ENCODE results near the gene KDM4B. TPM values are rescaled to one million over a fixed set of nuclear protein-coding genes. Genes with fewer than 3 reads are reported as not detected.
A peak's percentile ranks its signal among the peaks of the same experiment; 100 is the strongest.

KDM4B gene
- total and polyA plus RNA-seq, 2 of the 8 experiments (the other 6 are each of a cell fraction or from before 2014, with no cell fraction given): 12.0 to 31.9 TPM

DNA sequence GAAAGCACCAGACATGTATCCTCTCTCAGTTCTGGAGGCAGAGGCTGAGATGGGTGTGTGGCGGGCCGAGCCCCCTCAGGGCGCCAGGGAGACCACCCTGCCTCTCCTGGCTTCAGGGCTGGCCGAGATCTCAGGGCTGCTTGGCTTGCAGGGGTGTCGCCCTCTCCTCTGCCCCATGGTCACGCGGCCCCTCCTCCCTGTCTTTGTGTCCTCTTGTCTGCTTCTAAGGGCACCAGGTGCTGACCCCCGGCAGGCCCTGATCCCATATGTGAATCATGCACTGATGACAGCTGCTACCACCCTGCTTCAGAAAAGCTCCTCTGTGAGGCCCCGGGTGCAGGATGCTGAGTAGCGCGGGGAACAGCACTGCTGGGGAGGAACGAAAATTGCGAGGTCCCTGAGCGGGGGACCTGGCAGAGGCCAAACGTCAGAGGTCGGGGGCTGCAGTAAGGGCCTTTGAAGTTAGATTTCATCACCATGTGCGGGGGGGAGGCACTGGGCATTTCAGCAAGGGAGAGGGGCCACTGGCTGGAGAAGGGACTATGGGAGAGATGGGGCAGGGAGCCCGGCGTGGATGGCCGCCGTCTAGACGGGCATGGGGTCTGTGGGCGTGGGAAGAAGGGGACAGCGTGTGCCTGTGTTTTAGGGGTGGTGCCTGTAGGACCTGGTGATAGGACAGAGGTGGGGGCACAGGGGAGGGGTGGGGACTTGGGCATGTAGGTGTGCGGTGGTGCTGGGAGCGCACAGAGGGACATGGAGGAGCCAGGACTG, 125.2 kb downstream of the KDM4B start:
- Histone ChIP-seq H3K79me1 (ENCODE audit: low read depth, low read length) (no peaks in the 10 kb centered on the region), H2AK5ac (ENCODE audit: low read depth, low read length) (no peak overlapping the region), H3K18ac (ENCODE audit: extremely low read depth, low read length) (no peak overlapping the region), H2BK12ac (ENCODE audit: low read depth, low read length) (0 out of 2 replicates have a peak overlapping the region, but pooled peaks have one; percentile 33), H4K20me1 (replicated peaks in 1 of 2; ENCODE audit: control insufficient read depth in 1 of 2, insufficient read depth in 2 of 2, low read length in 2 of 2) (no peaks in the 10 kb centered on the region), H3K56ac (replicated peaks; ENCODE audit: insufficient read length, low read depth, low read length) (no peak overlapping the region), H3K23me2 (ENCODE audit: low read depth, low read length) (no peaks in the 10 kb centered on the region), H2BK15ac (ENCODE audit: low read length) (no peak overlapping the region), H3K36me3 (ENCODE audit: control insufficient read depth in 2 of 4, insufficient read depth in 4 of 4, low read length in 3 of 4) (peaks cover 0 to 2% (median under 1%) of the 10 kb centered on the region in 4 experiments; a peak in 1 of 8 replicates), H3K14ac (ENCODE audit: insufficient read length) (no peak overlapping the region), H3K27ac (ENCODE audit: low read depth, low read length) (peak overlapping the region; percentile 25; the same call in 1 of the 2 replicates), H4K91ac (replicated peaks; ENCODE audit: insufficient read length, low read length) (no peak overlapping the region), H3K79me2 (ENCODE audit: control insufficient read depth in 1 of 2, insufficient read depth in 2 of 2, low read length in 2 of 2) (no peaks in the 10 kb centered on the region), H2AFZ (ENCODE audit: low read length) (no peak overlapping the region), H2BK20ac (ENCODE audit: low read length) (no peak overlapping the region), H3K4me2 (ENCODE audit: insufficient read depth in 1 of 2, low read depth in 2 of 2, low read length in 2 of 2) (no peak overlapping the region), H2BK120ac (replicated peaks; ENCODE audit: low read depth, low read length) (no peak overlapping the region), H3K4ac (replicated peaks; ENCODE audit: insufficient read length, low read depth, low read length) (peak overlapping the region; percentile 66), H2BK5ac (ENCODE audit: low read depth, low read length) (peak overlapping the region; percentile 68; the same call in 1 of the 2 replicates), H3K4me1 (replicated peaks in 1 of 4; ENCODE audit: control insufficient read depth in 3 of 4, insufficient read depth in 4 of 4, low read length in 3 of 4) (peaks cover 0 to 3% (median 1%) of the 10 kb centered on the region in 4 experiments; a peak in 2 of 7 replicates), H3K9me3 (ENCODE audit: insufficient read depth in 2 of 2, low read depth in 1 of 2, low read length in 1 of 2) (peaks cover 4 to 6% of the 10 kb centered on the region in 2 experiments; a peak in 1 of 4 replicates), H3K23ac (ENCODE audit: insufficient read length) (no peak overlapping the region), H4K5ac (ENCODE audit: insufficient read length, low read depth, low read length) (no peak overlapping the region), H3K4me3 (ENCODE audit: extremely low read depth in 1 of 4, insufficient read depth in 2 of 4, low read depth in 3 of 4, low read length in 4 of 4) (no peak overlapping the region), H3K9ac (replicated peaks in 1 of 4; ENCODE audit: extremely low read depth in 1 of 4, low read depth in 3 of 4, low read length in 3 of 4) (no peak overlapping the region), H3K27me3 (replicated peaks in 1 of 4; ENCODE audit: control insufficient read depth in 3 of 4, extremely low read depth in 1 of 4, insufficient read depth in 3 of 4, low read length in 3 of 4) (no peaks in the 10 kb centered on the region), H4K8ac (ENCODE audit: extremely low read depth, insufficient read depth, low read length) (peak overlapping the region; percentile 14)
- POLR2A ChIA-PET (ENCODE audit: partially characterized antibody): no interaction called here
- CTCF ChIA-PET (ENCODE audit: partially characterized antibody): interaction anchor here (1.0 to 2.3 kb wide), 5 partner anchors 15 to 65 kb away, joined by 3 to 6 read pairs (median 4); no protein-coding TSS in a partner anchor
- TF ChIP-seq CHD2 (IDR thresholded peaks at IDR 0.05; ENCODE audit: low read length): no peak
- TF ChIP-seq MAFK (IDR thresholded peaks at IDR 0.05; ENCODE audit: low read depth, low read length): no peak
- TF ChIP-seq EP300 (IDR thresholded peaks at IDR 0.05; ENCODE audit: borderline replicate concordance in 1 of 2, low read depth in 2 of 2, low read length in 2 of 2): no peak
- no peak for TF ChIP-seq HDAC6 (IDR thresholded peaks at IDR 0.05; ENCODE audit: low read depth, low read length)
- no peak for TF ChIP-seq SRF (IDR thresholded peaks at IDR 0.05; ENCODE audit: low read depth, low read length)
- no peak for FAIRE-seq
- whole genome bisulfite sequencing, 2 experiments (ENCODE audit: extremely low coverage in 1 of 2, insufficient coverage in 1 of 2, insufficient read length in 1 of 2, insufficient replicate concordance in 2 of 2, low coverage in 1 of 2, low lambda C conversion rate in 2 of 2, missing lambda C conversion rate in 1 of 2): 93% methylated on average over 24 of the region's 26 CpGs; no CpG with 5 or more reads in 1 of the 2 experiments
- DNase-seq (ENCODE audit: low read depth in 1 of 2, low spot score in 2 of 2): no peak
